GM23338 (cell line): ENCODE measurements around the gene ADGRL3. TPM values are rescaled to one million over a fixed set of nuclear protein-coding genes. Genes with fewer than 3 reads are reported as not detected.

Experiments used
- ATAC-seq: fragments of 200-7000 bp; cut with Tn5 transposase; 3 replicates; pipeline ENCODE4 v1.9.1; 2020
- DNase-seq: peaks from one replicate; pipeline ENCODE4 v3.0.0-alpha.2; 2015; ENCODE audit warnings: low spot score
- H2AFZ ChIP-seq: fragments of 200-600 bp; sonication (generic); 2 replicates; pipeline ENCODE4 v1.8.0; 2016; ENCODE audit warnings: antibody characterized with exemption, mild to moderate bottlenecking, moderate library complexity
- H3F3A ChIP-seq: fragments of 200-600 bp; sonication (generic); replicated peaks from 2 replicates; pipeline ENCODE4 v1.8.0; 2017; ENCODE audit warnings: antibody characterized with exemption, mixed run types, low read depth
- H3K27ac ChIP-seq: fragments of 200-600 bp; sonication (generic); 2 replicates; pipeline ENCODE4 v1.6.1; 2016; ENCODE audit warnings: low read depth
- H3K27me3 ChIP-seq: fragments of 200-600 bp; sonication (generic); 2 replicates; pipeline ENCODE4 v1.8.0; 2016; ENCODE audit warnings: mild to moderate bottlenecking, mixed run types, moderate library complexity; ENCODE audit not compliant: insufficient read depth
- H3K36me3 ChIP-seq: fragments of 200-600 bp; sonication (generic); 2 replicates; pipeline ENCODE4 v1.8.0; 2016; ENCODE audit warnings: mild to moderate bottlenecking; ENCODE audit not compliant: insufficient read depth
- H3K4me1 ChIP-seq: fragments of 200-600 bp; sonication (generic); 2 replicates; pipeline ENCODE4 v1.8.0; 2016; ENCODE audit warnings: mild to moderate bottlenecking, moderate library complexity; ENCODE audit not compliant: insufficient read depth
- H3K4me2 ChIP-seq: fragments of 200-600 bp; sonication (generic); 2 replicates; pipeline ENCODE4 v1.7.1; 2017; ENCODE audit warnings: mixed run types
- H3K4me3 ChIP-seq: fragments of 200-600 bp; sonication (generic); 2 replicates; pipeline ENCODE4 v1.6.1; 2016; ENCODE audit warnings: mixed run types
- H3K79me2 ChIP-seq: fragments of 200-600 bp; sonication (generic); replicated peaks from 2 replicates; pipeline ENCODE4 v1.8.0; 2017; ENCODE audit warnings: mild to moderate bottlenecking; ENCODE audit not compliant: insufficient read depth
- H3K9me2 ChIP-seq: fragments of 200-600 bp; sonication (generic); 2 replicates; pipeline ENCODE4 v1.8.0; 2017; ENCODE audit not compliant: insufficient read depth
- H4K20me1 ChIP-seq: fragments of 200-600 bp; sonication (generic); replicated peaks from 2 replicates; pipeline ENCODE4 v1.8.0; 2017; ENCODE audit warnings: mild to moderate bottlenecking; ENCODE audit not compliant: insufficient read depth
- H3K27ac Mint-ChIP-seq: 2 replicates; pipeline ENCODE4 v1.8.0; 2020; ENCODE audit warnings: inconsistent platforms, mild to moderate bottlenecking, moderate library complexity, mixed read lengths
- H3K27me3 Mint-ChIP-seq: 3 replicates; pipeline ENCODE4 v1.8.0; 2022; ENCODE audit warnings: low read depth, mild to moderate bottlenecking, moderate library complexity, mixed read lengths, inconsistent platforms; ENCODE audit not compliant: insufficient read depth, poor library complexity
- H3K36me3 Mint-ChIP-seq: 3 replicates; pipeline ENCODE4 v1.8.0; 2021; ENCODE audit warnings: low read depth, mild to moderate bottlenecking, inconsistent platforms, moderate library complexity, mixed read lengths
- H3K4me1 Mint-ChIP-seq: 3 replicates; pipeline ENCODE4 v1.8.0; 2020; ENCODE audit warnings: mild to moderate bottlenecking, inconsistent platforms, mixed read lengths
- H3K4me3 Mint-ChIP-seq: 3 replicates; pipeline ENCODE4 v1.8.0; 2021; ENCODE audit warnings: moderate library complexity, mild to moderate bottlenecking, inconsistent platforms, mixed read lengths
- H3K9me3 Mint-ChIP-seq: 3 replicates; pipeline ENCODE4 v1.8.0; 2020; ENCODE audit warnings: moderate library complexity, mild to moderate bottlenecking, inconsistent platforms, mixed read lengths
- CREB1 ChIP-seq: fragments of 250-450 bp; sonication (Bioruptor Pico); IDR thresholded peaks from 2 replicates; pipeline ENCODE4 v1.5.0; 2020; ENCODE audit warnings: low read depth, mild to moderate bottlenecking, moderate library complexity
- EZH2 ChIP-seq: fragments of 200-600 bp; sonication (generic); IDR thresholded peaks from one replicate; pipeline ENCODE4 v1.8.0; 2017; ENCODE audit warnings: antibody characterized with exemption, mild to moderate bottlenecking, low read depth; ENCODE audit not compliant: unreplicated experiment
- NANOG ChIP-seq: IDR thresholded peaks from 2 replicates; pipeline ENCODE4 v1.6.1; 2016; ENCODE audit warnings: antibody characterized with exemption, borderline replicate concordance
- STAT1 ChIP-seq: IDR thresholded peaks from one replicate; pipeline ENCODE4 v1.6.1; 2016; ENCODE audit warnings: antibody characterized with exemption; ENCODE audit not compliant: unreplicated experiment
- ZNF114 ChIP-seq: fragments of 250-450 bp; sonication (Bioruptor Pico); IDR thresholded peaks from 2 replicates; pipeline ENCODE4 v1.5.0; 2020; ENCODE audit warnings: mild to moderate bottlenecking, moderate library complexity
- ZNF331 ChIP-seq: fragments of 250-450 bp; sonication (Bioruptor Pico); IDR thresholded peaks from 2 replicates; pipeline ENCODE4 v1.5.0; 2020; ENCODE audit warnings: low read depth, mild to moderate bottlenecking, moderate library complexity
- polyA plus RNA-seq: library from polyadenylated mRNA; unstranded; fragments of >200 nt; fragmentation: Nextera tagmentation; extraction: Ambion mirVana; gene quantifications from 2 replicates; pipeline ENCODE4 v1.2.1, GENCODE V29; 2016
- total RNA-seq: library from RNA; depleted of rRNA; stranded (reverse); fragments of >200 nt; shearing (Covaris generic); gene quantifications from 2 replicates; pipeline ENCODE4 v1.2.3, GENCODE V29; 2014
- TF ChIP-seq, protein P1 (sequence below): fragments of 250-450 bp; sonication (Bioruptor Pico); IDR thresholded peaks from 2 replicates; pipeline ENCODE4 v1.5.0; 2020; ENCODE audit warnings: mild to moderate bottlenecking, moderate library complexity
- TF ChIP-seq, protein P2 (sequence below): IDR thresholded peaks from one replicate; pipeline ENCODE4 v1.6.1; 2018; ENCODE audit warnings: antibody characterized with exemption; ENCODE audit not compliant: unreplicated experiment

ADGRL3 gene
- total and polyA plus RNA-seq, 2 experiments from 2014 or later: 9.7 to 16.5 TPM

DNA sequence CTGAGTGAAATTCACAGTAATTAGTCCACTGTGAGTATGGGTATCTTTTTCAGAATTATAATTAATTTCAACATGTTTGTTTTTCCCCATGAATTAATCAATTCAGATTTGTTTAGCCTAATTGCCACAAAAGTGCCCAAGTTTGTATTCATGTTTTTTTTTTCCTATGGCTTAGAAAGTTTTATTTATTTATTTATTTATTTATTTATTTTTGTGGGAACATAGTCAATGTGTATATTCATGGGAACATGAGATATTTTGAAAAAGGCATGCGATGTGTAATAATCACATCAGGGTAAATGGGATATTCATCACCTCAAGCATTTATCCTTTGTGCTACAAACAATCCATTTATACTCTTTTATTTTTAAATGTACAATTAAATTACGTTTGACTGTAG, 475.3 kb downstream of the ADGRL3 start (continued):
- TF ChIP-seq, protein P1, sequence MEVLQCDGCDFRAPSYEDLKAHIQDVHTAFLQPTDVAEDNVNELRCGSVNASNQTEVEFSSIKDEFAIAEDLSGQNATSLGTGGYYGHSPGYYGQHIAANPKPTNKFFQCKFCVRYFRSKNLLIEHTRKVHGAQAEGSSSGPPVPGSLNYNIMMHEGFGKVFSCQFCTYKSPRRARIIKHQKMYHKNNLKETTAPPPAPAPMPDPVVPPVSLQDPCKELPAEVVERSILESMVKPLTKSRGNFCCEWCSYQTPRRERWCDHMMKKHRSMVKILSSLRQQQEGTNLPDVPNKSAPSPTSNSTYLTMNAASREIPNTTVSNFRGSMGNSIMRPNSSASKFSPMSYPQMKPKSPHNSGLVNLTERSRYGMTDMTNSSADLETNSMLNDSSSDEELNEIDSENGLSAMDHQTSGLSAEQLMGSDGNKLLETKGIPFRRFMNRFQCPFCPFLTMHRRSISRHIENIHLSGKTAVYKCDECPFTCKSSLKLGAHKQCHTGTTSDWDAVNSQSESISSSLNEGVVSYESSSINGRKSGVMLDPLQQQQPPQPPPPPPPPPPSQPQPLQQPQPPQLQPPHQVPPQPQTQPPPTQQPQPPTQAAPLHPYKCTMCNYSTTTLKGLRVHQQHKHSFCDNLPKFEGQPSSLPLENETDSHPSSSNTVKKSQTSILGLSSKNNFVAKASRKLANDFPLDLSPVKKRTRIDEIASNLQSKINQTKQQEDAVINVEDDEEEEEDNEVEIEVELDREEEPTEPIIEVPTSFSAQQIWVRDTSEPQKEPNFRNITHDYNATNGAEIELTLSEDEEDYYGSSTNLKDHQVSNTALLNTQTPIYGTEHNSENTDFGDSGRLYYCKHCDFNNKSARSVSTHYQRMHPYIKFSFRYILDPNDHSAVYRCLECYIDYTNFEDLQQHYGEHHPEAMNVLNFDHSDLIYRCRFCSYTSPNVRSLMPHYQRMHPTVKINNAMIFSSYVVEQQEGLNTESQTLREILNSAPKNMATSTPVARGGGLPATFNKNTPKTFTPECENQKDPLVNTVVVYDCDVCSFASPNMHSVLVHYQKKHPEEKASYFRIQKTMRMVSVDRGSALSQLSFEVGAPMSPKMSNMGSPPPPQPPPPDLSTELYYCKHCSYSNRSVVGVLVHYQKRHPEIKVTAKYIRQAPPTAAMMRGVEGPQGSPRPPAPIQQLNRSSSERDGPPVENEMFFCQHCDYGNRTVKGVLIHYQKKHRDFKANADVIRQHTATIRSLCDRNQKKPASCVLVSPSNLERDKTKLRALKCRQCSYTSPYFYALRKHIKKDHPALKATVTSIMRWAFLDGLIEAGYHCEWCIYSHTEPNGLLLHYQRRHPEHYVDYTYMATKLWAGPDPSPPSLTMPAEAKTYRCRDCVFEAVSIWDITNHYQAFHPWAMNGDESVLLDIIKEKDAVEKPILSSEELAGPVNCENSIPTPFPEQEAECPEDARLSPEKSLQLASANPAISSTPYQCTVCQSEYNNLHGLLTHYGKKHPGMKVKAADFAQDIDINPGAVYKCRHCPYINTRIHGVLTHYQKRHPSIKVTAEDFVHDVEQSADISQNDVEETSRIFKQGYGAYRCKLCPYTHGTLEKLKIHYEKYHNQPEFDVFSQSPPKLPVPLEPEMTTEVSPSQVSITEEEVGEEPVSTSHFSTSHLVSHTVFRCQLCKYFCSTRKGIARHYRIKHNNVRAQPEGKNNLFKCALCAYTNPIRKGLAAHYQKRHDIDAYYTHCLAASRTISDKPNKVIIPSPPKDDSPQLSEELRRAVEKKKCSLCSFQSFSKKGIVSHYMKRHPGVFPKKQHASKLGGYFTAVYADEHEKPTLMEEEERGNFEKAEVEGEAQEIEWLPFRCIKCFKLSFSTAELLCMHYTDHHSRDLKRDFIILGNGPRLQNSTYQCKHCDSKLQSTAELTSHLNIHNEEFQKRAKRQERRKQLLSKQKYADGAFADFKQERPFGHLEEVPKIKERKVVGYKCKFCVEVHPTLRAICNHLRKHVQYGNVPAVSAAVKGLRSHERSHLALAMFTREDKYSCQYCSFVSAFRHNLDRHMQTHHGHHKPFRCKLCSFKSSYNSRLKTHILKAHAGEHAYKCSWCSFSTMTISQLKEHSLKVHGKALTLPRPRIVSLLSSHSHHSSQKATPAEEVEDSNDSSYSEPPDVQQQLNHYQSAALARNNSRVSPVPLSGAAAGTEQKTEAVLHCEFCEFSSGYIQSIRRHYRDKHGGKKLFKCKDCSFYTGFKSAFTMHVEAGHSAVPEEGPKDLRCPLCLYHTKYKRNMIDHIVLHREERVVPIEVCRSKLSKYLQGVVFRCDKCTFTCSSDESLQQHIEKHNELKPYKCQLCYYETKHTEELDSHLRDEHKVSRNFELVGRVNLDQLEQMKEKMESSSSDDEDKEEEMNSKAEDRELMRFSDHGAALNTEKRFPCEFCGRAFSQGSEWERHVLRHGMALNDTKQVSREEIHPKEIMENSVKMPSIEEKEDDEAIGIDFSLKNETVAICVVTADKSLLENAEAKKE (CRISPR knock-in tag): no peak
- TF ChIP-seq CREB1 (CRISPR knock-in tag) (no peak), ZNF331 (CRISPR knock-in tag) (no peak), EZH2 (no peak), NANOG (no peak), STAT1 (no peak), ZNF114 (CRISPR knock-in tag) (no peak)

DNA sequence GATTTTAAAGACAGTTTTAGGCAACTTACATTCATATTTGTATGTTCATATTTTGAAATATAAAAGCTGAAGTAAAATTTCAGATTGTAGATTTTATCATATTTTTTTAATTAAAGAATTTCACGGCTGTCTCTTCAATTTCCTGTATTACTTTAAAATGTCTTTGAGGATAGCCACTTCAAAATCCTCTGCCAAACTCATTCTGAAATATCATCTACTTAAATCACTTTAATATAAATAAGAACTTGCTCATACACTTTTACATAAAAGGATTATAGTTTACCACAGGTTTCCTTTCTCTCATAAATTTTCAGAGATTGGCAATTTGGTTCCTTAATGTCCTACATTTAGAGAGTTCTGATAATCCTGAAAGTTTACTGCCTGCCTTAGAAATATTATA, 478.2 kb downstream of the ADGRL3 start:
- H4K20me1 ChIP-seq: no peaks in the 10 kb centered on the region
- H3K9me2 ChIP-seq: no peaks in the 10 kb centered on the region
- no peaks in the 10 kb centered on the region for H3K9me3 Mint-ChIP-seq
- no peak overlapping the region for H3K27ac ChIP-seq
- ATAC-seq (no peak), DNase-seq (no peak)
- no peaks in the 10 kb centered on the region for H3K4me1 ChIP-seq
- H3F3A ChIP-seq: no peaks in the 10 kb centered on the region
- no peaks in the 10 kb centered on the region for H3K27me3 Mint-ChIP-seq
- H3K36me3 ChIP-seq: no peaks in the 10 kb centered on the region
- no peak overlapping the region for H2AFZ ChIP-seq
- no peak overlapping the region for H3K4me3 Mint-ChIP-seq
- no peaks in the 10 kb centered on the region for H3K27me3 ChIP-seq
- H3K4me3 ChIP-seq: no peak overlapping the region
- H3K36me3 Mint-ChIP-seq: peaks cover 4% of the 10 kb centered on the region; the same call in 1 of the 3 replicates
- no peak overlapping the region for H3K4me2 ChIP-seq
- peaks cover 2% of the 10 kb centered on the region; the same call in 1 of the 3 replicates for H3K4me1 Mint-ChIP-seq
- H3K79me2 ChIP-seq: no peaks in the 10 kb centered on the region
- H3K27ac Mint-ChIP-seq: no peak overlapping the region
- TF ChIP-seq, protein P2, sequence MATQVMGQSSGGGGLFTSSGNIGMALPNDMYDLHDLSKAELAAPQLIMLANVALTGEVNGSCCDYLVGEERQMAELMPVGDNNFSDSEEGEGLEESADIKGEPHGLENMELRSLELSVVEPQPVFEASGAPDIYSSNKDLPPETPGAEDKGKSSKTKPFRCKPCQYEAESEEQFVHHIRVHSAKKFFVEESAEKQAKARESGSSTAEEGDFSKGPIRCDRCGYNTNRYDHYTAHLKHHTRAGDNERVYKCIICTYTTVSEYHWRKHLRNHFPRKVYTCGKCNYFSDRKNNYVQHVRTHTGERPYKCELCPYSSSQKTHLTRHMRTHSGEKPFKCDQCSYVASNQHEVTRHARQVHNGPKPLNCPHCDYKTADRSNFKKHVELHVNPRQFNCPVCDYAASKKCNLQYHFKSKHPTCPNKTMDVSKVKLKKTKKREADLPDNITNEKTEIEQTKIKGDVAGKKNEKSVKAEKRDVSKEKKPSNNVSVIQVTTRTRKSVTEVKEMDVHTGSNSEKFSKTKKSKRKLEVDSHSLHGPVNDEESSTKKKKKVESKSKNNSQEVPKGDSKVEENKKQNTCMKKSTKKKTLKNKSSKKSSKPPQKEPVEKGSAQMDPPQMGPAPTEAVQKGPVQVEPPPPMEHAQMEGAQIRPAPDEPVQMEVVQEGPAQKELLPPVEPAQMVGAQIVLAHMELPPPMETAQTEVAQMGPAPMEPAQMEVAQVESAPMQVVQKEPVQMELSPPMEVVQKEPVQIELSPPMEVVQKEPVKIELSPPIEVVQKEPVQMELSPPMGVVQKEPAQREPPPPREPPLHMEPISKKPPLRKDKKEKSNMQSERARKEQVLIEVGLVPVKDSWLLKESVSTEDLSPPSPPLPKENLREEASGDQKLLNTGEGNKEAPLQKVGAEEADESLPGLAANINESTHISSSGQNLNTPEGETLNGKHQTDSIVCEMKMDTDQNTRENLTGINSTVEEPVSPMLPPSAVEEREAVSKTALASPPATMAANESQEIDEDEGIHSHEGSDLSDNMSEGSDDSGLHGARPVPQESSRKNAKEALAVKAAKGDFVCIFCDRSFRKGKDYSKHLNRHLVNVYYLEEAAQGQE: no peak
- TF ChIP-seq CREB1 (CRISPR knock-in tag) (no peak), NANOG (no peak), STAT1 (no peak), ZNF331 (CRISPR knock-in tag) (no peak), EZH2 (no peak)
